Left lung (tissue), 10 donors: Measurements from ENCODE around the gene MED19. TPM values are rescaled to one million over a fixed set of nuclear protein-coding genes. Genes with fewer than 3 reads are reported as not detected.

Experiments used
- ATAC-seq: fragments of 200-7000 bp; cut with Tn5 transposase; one replicate; pipeline ENCODE4 v1.9.1; 2020; ENCODE audit warnings: moderate library complexity
- DNase-seq, 4 donors: peaks; one replicate each; pipeline ENCODE4 v3.0.0-alpha.2; 2013 to 2020
- H3K27ac ChIP-seq, 2 donors: fragments of 200-600 bp; sonication (generic) in 1 of 2; one replicate each; pipeline versions ENCODE4 v1.5.0 to v1.8.0; 2020 to 2021
- H3K27me3 ChIP-seq, 2 donors: fragments of 200-600 bp; sonication (generic) in 1 of 2; one replicate each; pipeline versions ENCODE4 v1.5.0 to v1.8.0; 2020 to 2021
- H3K36me3 ChIP-seq, 2 donors: fragments of 200-600 bp; sonication (generic) in 1 of 2; one replicate each; pipeline versions ENCODE4 v1.5.0 to v1.8.0; 2020 to 2021
- H3K4me1 ChIP-seq, 2 donors: fragments of 200-600 bp; one replicate each; pipeline ENCODE4 v1.8.0; 2021
- H3K4me3 ChIP-seq, 2 donors: fragments of 200-600 bp; sonication (generic) in 1 of 2; one replicate each; pipeline versions ENCODE4 v1.5.0 to v1.8.0; 2020 to 2021; ENCODE audit warnings: mild to moderate bottlenecking in 1 of 2
- H3K9me3 ChIP-seq, 2 donors: fragments of 200-600 bp; sonication (generic) in 1 of 2; one replicate each; pipeline versions ENCODE4 v1.5.0 to v1.8.0; 2020 to 2021
- CTCF ChIP-seq, 2 donors: fragments of 200-600 bp; sonication (generic) in 1 of 2; IDR thresholded peaks; one replicate each; pipeline versions ENCODE4 v1.5.0 to v1.8.0; 2021; ENCODE audit warnings: antibody characterized with exemption in 2 of 2
- intact Hi-C, 2 donors: fragments of 100-400 bp; cut with DNase I; formaldehyde crosslinking; loops; one replicate each; pipeline versions ENCODE4 v1.11.2 to v1.14.2; 2022
- polyA plus RNA-seq, 6 donors: library from polyadenylated mRNA; unstranded; fragments of 120-200 nt; gene quantifications; one replicate each; pipeline ENCODE4 v1.2.1, GENCODE V29; 2013; ENCODE audit not compliant: insufficient read length in 6 of 6
- total RNA-seq, 2 donors: library from RNA; stranded (reverse); fragmentation: NEBNext Ultra II Directional; extraction: Animal tissue kit (Norgen Biotek cat#: 25700); gene quantifications; one replicate each; pipeline ENCODE4 v1.2.1, GENCODE V29; 2021
- donor health status: DM: no; HTN: yes; CAD: no.
- donor health status: DM: no; HTN: no; CAD: no.

MED19 gene
- total and polyA plus RNA-seq, 8 donors: 11.0 to 21.9 (median 15.2) TPM

- peak within 1 kb of the TSS; percentile 83 to 88 for H3K27ac ChIP-seq
- H3K36me3 ChIP-seq: peaks cover 0 to 34% of the 10 kb centered on the region in 2 donors
- H3K4me3 ChIP-seq: peak within 1 kb of the TSS; percentile 59 to 78
- intact Hi-C loops: no loop called here
- H3K9me3 ChIP-seq: no peaks in the 10 kb centered on the region
- DNase-seq: peak; percentile 99 to 100 (median 99)
- peaks cover 7 to 28% of the 10 kb centered on the region in 2 donors for H3K4me1 ChIP-seq
- H3K27me3 ChIP-seq: peaks cover 0 to 3% of the 10 kb centered on the region in 2 donors
- peak; percentile 99 for ATAC-seq
- no peak for TF ChIP-seq CTCF (IDR thresholded peaks at IDR 0.05)
These were observed 54.6 kb downstream of the MED19 start, which contains the start of gene CLP1 for GRCh38 chr11:57657194-57658022. Gene CLP1, plus strand, starts transcription at chr11:57657762. Its CDS starts 1,715 bp downstream, at chr11:57659477.

DNA sequence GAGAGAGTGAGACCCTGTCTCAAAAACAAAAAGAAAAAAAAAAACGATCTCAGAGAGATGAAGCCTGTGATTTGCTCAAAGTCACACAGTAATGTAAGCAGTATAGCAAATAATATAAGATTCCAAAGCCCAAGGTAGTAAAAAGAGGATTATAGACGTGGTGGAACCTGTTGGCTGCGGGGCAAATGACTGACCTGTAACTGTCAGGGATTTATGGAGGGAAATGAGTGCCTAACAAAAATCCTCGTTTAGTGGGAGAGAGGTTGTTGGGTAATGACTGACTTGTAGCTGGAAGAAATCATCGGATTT lies 55.2 kb downstream of the MED19 start:
- H3K36me3 ChIP-seq: peaks cover 0 to 28% of the 10 kb centered on the region in 2 donors
- ATAC-seq: no peak
- peaks cover 7 to 30% of the 10 kb centered on the region in 2 donors for H3K4me1 ChIP-seq
- H3K9me3 ChIP-seq: no peaks in the 10 kb centered on the region
- DNase-seq: no peak
- peak overlapping the region; percentile 59 to 78 for H3K4me3 ChIP-seq
- peaks cover 0 to 6% of the 10 kb centered on the region in 2 donors for H3K27me3 ChIP-seq
- peak overlapping the region; percentile 83 to 88 for H3K27ac ChIP-seq
- intact Hi-C loops: no loop called here
- TF ChIP-seq CTCF (IDR thresholded peaks at IDR 0.05): no peak

Other genes starting within 250 kb of the MED19 start
- gene SLC43A1, start 196.5 kb downstream of the MED19 start, total RNA-seq: 10 to 100 TPM; 11.8 to 25.3 TPM
- gene SLC43A1, start 196.5 kb downstream of the MED19 start, polyA plus RNA-seq: 10 to 100 TPM; 11.7 to 19.6 (median 18.0) TPM
- 10 to 100 TPM; 21.7 to 39.6 TPM for gene TIMM10, start 181.5 kb downstream of the MED19 start, total RNA-seq
- 10 to 100 TPM; 26.5 to 41.0 (median 33.6) TPM for gene TIMM10, start 181.5 kb downstream of the MED19 start, polyA plus RNA-seq
- not detected for gene SMTNL1, start 174.6 kb downstream of the MED19 start, total RNA-seq
- gene SMTNL1, start 174.6 kb downstream of the MED19 start, polyA plus RNA-seq: under 1 TPM; 0.13 to 0.80 (median 0.42) TPM
- gene UBE2L6, start 144.5 kb downstream of the MED19 start, total RNA-seq: 100 to 1,000 TPM in 1 of 2 donors, 10 to 100 TPM in 1; 97.1 to 109 TPM
- 10 to 100 TPM; 56.1 to 67.0 (median 62.9) TPM for gene UBE2L6, start 144.5 kb downstream of the MED19 start, polyA plus RNA-seq
- gene SERPING1, start 114.5 kb downstream of the MED19 start, total RNA-seq: 100 to 1,000 TPM; 195 to 329 TPM
- 100 to 1,000 TPM; 172 to 206 (median 193) TPM for gene SERPING1, start 114.5 kb downstream of the MED19 start, polyA plus RNA-seq
- gene YPEL4, start 62.3 kb downstream of the MED19 start, total RNA-seq: 1 to 10 TPM; 1.2 to 2.3 TPM
- 10 to 100 TPM in 1 of 6 donors, 1 to 10 TPM in 5; 5.9 to 10.1 (median 7.0) TPM for gene YPEL4, start 62.3 kb downstream of the MED19 start, polyA plus RNA-seq
- gene CLP1, start 54.5 kb downstream of the MED19 start, total RNA-seq: 10 to 100 TPM; 10.1 to 13.1 TPM
- 10 to 100 TPM; 11.9 to 14.3 (median 13.3) TPM for gene CLP1, start 54.5 kb downstream of the MED19 start, polyA plus RNA-seq
- gene ZDHHC5, start 44.1 kb downstream of the MED19 start, total RNA-seq: 10 to 100 TPM; 69.9 to 83.6 TPM
- 10 to 100 TPM; 37.5 to 48.8 (median 41.0) TPM for gene ZDHHC5, start 44.1 kb downstream of the MED19 start, polyA plus RNA-seq
- gene TMX2, start 378 bp upstream of the MED19 start, total RNA-seq: 10 to 100 TPM; 67.7 to 88.3 TPM
- 100 to 1,000 TPM in 1 of 6 donors, 10 to 100 TPM in 5; 88.0 to 107 (median 93.9) TPM for gene TMX2, start 378 bp upstream of the MED19 start, polyA plus RNA-seq
- 100 to 1,000 TPM in 1 of 2 donors, 10 to 100 TPM in 1; 94.1 to 108 TPM for gene SELENOH, start 29.3 kb upstream of the MED19 start, total RNA-seq
- gene SELENOH, start 29.3 kb upstream of the MED19 start, polyA plus RNA-seq: 100 to 1,000 TPM; 100 to 130 (median 116) TPM
- gene BTBD18, start 39.6 kb upstream of the MED19 start, total RNA-seq: not detected
- under 1 TPM; 0.21 to 0.56 (median 0.31) TPM for gene BTBD18, start 39.6 kb upstream of the MED19 start, polyA plus RNA-seq
- gene CTNND1, start 49.6 kb upstream of the MED19 start, total RNA-seq: 100 to 1,000 TPM; 187 to 217 TPM
- 100 to 1,000 TPM; 229 to 301 (median 268) TPM for gene CTNND1, start 49.6 kb upstream of the MED19 start, polyA plus RNA-seq